Measurements from ENCODE around the gene RINT1.
A peak's percentile ranks its signal among the peaks of the same experiment; 100 is the strongest.
"Not testable (repeated sequence)": the region's sequence is repeated elsewhere in the genome, so short reads cannot be mapped to it uniquely, and the experiment has no call there.

The RINT1 gene

DNA sequence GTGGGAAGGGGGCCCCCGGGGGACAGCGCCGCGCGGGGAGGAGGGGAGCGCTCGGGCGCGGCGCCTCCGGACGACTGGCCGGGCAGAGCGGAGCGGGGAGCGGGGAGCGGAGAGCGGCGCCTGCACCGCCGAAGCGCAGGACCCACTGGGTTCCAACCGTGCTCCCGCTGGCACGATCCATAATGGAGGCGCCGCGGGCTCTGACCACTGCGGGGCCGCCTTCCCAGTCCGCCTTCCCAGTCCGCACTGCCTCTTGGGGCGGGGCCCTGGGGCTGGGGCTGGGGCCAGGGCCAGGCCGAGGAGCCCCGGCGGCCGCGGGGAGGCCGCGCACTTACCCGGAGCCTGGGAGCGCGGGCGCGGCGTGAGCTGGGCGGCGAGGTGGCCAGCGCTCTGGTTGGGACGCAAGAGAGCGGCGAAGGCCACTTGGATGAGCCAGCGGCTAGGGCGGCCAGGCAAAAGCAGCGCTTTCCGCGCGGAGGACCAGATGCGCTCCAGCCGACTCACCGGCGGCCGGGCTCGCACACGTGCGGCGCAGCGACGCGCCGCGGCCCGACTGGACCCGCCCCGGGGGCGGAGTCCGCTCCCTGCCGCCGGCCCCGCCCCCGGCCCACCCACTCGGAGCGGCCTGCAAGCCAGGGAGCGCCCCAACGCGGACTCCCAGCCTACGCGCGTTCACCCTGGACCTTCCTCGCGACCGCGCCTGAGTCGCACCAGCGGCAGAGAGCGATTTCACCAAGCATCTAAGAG is 10.1 kb upstream of the RINT1 start, which contains the start of gene PUS7:
TSS of gene PUS7 (minus strand) at position 555 of the 747 bp plus-strand sequence. CDS start 13,759 bp downstream, outside the sequence.
- Mint-ChIP-seq H3K27ac (peak within 1 kb of the TSS; percentile 85), H3K4me1 (peaks cover 31% of the 10 kb centered on the region), H3K9me3 (no peaks in the 10 kb centered on the region), H3K4me3 (peak within 1 kb of the TSS; percentile 93), H3K27me3 (no peaks in the 10 kb centered on the region), H3K36me3 (no peaks in the 10 kb centered on the region)
- ATAC-seq, result peak; percentile 96

DNA sequence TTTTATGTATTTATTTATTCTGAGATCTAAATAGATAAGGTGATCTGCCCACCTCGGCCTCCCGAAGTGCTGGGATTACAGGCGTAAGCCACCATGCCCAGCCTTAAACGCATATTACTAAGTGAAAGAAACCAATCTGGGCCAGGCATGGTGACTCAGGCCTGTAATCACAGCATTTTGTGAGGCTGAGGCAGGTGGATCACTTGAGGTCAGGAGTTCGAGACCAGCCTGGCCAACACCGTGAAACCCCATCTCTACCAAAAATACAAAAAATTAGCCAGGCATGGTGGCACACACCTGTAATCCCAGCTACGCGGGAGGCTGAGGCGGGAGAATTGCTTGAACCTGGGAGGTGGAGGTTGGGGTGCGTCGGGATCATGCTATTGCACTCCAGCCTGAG is 7.6 kb upstream of the RINT1 start:
- H3K4me1 Mint-ChIP-seq, result peaks cover 28% of the 10 kb centered on the region
- not testable (repeated sequence) for H3K27me3 Mint-ChIP-seq, H3K36me3 Mint-ChIP-seq, H3K27ac Mint-ChIP-seq, ATAC-seq, H3K9me3 Mint-ChIP-seq, H3K4me3 Mint-ChIP-seq

DNA sequence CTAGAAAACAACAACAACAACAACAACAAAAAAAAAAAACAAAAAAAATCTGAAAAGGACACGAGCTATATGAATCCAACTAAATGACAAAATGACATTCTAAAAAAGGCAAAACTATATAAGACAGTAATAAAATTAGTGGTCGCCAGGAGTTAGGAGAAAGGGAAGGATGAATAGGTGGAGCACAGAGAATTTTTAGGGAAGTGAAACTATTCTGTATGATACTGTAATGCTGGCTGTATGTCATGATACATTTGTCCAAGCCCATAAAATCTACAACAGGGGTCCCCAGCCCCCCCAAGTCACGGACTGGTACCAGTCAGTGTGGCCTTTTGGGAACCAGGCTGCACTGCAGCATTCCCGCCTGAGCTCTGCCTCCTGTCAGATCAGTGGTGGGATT is 7.2 kb upstream of the RINT1 start:
- Mint-ChIP-seq H3K27me3 (no peaks in the 10 kb centered on the region), H3K4me1 (peaks cover 24% of the 10 kb centered on the region), H3K27ac (no peak overlapping the region), H3K36me3 (no peaks in the 10 kb centered on the region), H3K9me3 (no peaks in the 10 kb centered on the region), H3K4me3 (peak overlapping the region; percentile 13)
- no peak for ATAC-seq

DNA sequence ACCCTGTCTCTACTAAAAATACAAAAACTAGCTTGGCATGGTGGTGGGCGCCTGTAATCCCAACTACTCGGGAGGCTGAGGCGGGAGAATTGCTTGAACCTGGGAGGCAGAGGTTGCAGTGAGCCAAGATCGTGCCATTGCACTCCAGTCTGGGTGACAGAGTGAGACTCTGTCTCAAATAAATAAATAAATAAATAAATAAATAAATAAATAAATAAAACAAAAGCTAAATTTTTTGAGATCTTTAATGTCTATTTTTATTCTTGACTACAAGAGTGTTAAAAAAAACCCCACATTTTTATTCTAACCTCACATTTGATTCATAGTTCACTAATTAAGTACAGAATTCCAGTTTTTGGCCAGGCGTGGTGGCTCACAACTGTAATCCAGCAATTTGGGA is 4.3 kb upstream of the RINT1 start:
- not testable (repeated sequence) for H3K27ac Mint-ChIP-seq, H3K27me3 Mint-ChIP-seq, H3K4me3 Mint-ChIP-seq

DNA sequence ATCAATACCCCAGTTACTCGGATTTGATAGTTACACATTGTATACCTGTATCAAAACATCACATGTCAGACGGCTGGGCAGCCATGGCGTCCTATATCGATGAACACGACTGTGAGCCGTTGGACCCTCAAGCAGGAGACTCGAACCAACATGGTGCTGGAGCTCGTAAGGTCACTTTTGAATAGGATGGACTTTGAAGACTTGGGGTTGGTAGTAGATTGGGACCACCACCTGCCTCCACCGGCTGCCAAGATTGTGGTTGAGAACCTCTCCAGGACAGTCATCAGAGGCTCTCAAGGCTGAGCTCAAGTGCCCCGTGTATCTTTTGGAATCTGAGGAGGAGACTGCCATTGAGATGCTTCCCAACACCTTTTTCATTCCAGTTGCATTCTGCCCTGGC is 1.9 kb upstream of the RINT1 start:
- Mint-ChIP-seq H3K36me3 (no peaks in the 10 kb centered on the region), H3K4me3 (peak overlapping the region; percentile 18), H3K27me3 (no peaks in the 10 kb centered on the region), H3K27ac (no peak overlapping the region), H3K4me1 (peaks cover 26% of the 10 kb centered on the region), H3K9me3 (no peaks in the 10 kb centered on the region)
- ATAC-seq, result no peak

More for the DNA sequence above, 4.3 kb upstream of the RINT1 start:
- peaks cover 27% of the 10 kb centered on the region for H3K4me1 Mint-ChIP-seq
- not testable (repeated sequence) for ATAC-seq, H3K9me3 Mint-ChIP-seq, H3K36me3 Mint-ChIP-seq

DNA sequence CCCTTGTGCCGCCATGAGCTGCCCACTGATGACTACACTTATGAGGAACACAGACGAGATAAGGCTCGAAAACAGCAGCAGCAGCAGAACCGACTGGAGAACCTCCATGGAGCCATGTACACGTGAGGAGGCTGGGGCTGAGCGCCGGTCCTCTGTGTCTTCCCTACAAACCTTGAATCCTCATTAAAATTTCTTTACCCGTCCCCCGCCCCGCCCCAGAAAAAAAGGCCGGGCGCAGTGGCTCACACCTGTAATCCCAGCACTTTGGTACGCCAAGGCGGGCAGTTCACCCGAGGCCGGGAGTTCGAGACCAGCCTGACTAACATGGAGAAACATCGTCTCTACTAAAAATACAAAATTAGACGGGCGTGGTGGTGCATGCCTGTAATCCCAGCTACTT is 1.5 kb upstream of the RINT1 start:
- peaks cover 25% of the 10 kb centered on the region for H3K4me1 Mint-ChIP-seq
- peak overlapping the region; percentile 18 for H3K4me3 Mint-ChIP-seq
- H3K27me3 Mint-ChIP-seq, result no peaks in the 10 kb centered on the region
- H3K9me3 Mint-ChIP-seq, result no peaks in the 10 kb centered on the region
- ATAC-seq, result no peak
- no peak overlapping the region for H3K27ac Mint-ChIP-seq
- no peaks in the 10 kb centered on the region for H3K36me3 Mint-ChIP-seq

DNA sequence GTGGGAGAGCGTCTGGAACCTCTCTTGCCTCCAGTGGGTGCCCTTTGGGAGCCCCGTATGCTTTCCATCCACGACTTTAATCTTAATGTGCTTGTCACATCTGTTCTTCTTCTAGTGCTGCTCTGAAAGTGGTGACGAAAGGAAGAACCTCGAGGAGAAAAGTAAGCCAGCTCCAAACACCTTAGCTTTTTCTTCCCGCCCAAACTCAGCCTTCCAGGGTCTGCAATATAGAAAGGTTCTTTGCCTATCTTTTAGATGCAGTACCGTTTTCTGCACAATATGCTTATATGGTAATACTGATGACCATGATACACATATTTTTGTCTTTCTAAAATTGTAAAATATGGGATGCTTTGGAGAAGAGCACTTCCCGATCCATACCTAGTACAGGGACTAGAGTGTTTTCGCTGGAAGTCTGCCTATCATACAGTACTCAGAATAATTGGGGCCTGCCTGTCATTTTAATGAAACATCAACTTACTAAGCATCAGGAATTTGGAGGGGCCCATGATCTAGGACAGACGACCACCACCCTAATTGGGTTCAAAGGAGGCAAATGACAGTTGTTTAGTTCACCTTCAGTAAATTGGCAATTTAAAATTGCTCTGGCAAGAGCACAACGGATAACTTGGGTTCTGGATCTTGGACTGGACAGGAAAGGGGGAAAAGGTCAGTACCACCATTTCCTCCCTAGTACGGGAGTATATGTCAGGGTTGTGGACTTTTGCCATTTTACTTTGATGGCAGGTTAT is 884 bp downstream of the RINT1 start:
- no peaks in the 10 kb centered on the region for H3K36me3 Mint-ChIP-seq
- no peaks in the 10 kb centered on the region for H3K27me3 Mint-ChIP-seq
- peaks cover 25% of the 10 kb centered on the region for H3K4me1 Mint-ChIP-seq
- peak overlapping the region; percentile 86 for H3K27ac Mint-ChIP-seq
- H3K9me3 Mint-ChIP-seq, result no peaks in the 10 kb centered on the region
- peak overlapping the region; percentile 89 for H3K4me3 Mint-ChIP-seq
- ATAC-seq, result no peak

DNA sequence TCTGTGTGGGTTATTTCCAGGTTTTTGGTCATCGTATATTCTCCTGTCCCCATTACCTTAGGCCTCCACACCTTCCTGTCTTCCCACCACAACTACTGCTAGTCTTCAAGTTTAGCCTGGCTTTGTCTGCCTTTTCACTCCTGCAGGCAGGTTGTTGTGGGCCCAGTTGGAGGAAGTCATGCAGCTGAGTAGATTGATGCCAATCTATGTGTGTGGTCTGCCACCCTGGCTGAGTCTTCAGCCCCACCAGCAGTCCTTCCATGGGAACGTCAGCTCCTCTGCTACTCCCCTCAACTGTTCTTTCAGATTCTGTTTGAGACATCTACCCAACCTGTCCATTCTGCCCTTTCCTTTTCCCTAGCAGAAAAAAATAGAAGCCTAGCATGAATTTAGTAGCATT is 6.3 kb downstream of the RINT1 start:
- Mint-ChIP-seq H3K4me1 (peaks cover 7% of the 10 kb centered on the region), H3K9me3 (no peaks in the 10 kb centered on the region), H3K27me3 (no peaks in the 10 kb centered on the region), H3K27ac (no peak overlapping the region), H3K4me3 (no peak overlapping the region), H3K36me3 (peaks cover 20% of the 10 kb centered on the region)
- ATAC-seq, result no peak

DNA sequence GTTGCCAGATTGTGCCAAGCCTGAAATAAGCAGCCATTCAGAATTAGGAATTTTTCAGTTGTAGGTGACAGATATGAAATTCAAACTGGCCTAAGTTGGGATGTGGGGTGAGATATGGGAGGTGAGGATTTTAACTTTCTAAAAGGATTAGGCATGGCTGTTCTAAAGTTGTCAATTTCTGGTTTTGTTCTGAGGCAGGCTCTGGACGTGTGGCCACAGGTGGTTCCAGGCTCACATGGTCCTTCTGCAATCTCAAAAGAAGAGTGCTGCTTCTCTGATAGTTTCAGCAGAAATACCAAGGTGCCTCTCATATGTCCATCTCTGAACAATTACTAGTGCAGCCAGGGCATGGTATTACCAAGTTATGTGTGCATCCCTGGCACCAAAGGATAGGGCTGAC is 27.9 kb downstream of the RINT1 start:
- Mint-ChIP-seq H3K27me3 (no peaks in the 10 kb centered on the region), H3K27ac (no peak overlapping the region), H3K4me3 (no peak overlapping the region), H3K36me3 (peaks cover 33% of the 10 kb centered on the region), H3K9me3 (no peaks in the 10 kb centered on the region), H3K4me1 (no peaks in the 10 kb centered on the region)
- no peak for ATAC-seq

DNA sequence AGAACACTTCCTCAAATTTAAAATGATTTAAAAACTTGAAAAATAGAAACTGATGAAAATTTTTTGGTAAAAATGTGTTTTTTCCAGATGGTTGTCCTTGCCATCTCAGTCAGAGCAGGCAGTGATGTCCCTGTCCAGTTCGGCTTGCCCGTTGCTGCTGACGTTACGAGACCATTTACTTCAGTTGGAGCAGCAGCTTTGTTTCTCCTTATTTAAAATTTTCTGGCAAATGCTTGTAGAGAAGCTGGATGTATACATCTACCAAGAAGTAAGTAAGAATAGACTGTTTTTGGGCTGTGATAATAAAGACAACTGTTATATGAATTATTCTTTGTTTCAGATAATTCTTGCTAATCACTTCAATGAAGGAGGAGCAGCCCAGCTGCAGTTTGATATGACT is 33.2 kb downstream of the RINT1 start:
- no peaks in the 10 kb centered on the region for H3K27me3 Mint-ChIP-seq
- H3K36me3 Mint-ChIP-seq, result peaks cover 42% of the 10 kb centered on the region
- H3K4me1 Mint-ChIP-seq, result no peaks in the 10 kb centered on the region
- no peak overlapping the region for H3K4me3 Mint-ChIP-seq
- no peak overlapping the region for H3K27ac Mint-ChIP-seq
- ATAC-seq, result no peak
- H3K9me3 Mint-ChIP-seq, result no peaks in the 10 kb centered on the region

DNA sequence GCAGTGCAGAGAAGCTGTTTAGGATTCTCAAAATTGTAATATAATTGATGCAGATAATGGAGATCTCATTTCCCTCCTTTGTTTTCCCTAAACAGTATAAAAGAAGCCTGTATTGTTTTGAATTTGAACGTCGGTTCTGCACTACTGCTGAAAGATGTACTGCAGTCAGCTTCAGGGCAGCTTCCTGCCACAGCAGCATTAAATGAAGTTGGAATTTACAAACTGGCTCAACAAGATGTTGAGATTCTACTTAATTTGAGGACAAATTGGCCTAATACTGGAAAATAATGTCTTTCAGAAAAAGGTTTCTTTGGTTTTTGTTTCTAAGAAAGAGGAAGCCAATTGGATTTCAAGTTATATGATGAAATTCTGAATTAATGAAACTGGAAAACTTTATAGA is 35.0 kb downstream of the RINT1 start:
- H3K27me3 Mint-ChIP-seq, result no peaks in the 10 kb centered on the region
- H3K9me3 Mint-ChIP-seq, result no peaks in the 10 kb centered on the region
- no peak overlapping the region for H3K27ac Mint-ChIP-seq
- peaks cover 41% of the 10 kb centered on the region for H3K36me3 Mint-ChIP-seq
- no peaks in the 10 kb centered on the region for H3K4me1 Mint-ChIP-seq
- ATAC-seq, result no peak
- no peak overlapping the region for H3K4me3 Mint-ChIP-seq

DNA sequence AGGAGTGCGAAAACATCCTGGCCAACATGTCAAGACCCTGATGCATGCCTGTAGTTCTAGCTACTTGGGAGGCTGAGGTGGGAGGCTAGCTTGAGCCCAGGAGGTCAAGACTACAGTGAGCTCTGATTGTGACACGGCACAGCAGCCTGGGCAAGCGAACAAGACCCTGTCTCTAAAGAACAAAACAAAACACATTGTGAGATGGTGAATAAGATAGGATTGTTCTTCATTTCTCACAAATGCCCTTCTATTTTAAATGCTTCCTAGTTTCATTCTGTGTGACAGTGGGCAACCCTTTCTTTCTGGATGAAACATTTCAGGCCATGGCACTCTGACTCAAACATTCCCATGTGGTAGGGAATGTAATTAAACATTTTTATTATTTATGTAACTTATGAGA is 35.8 kb downstream of the RINT1 start:
- Mint-ChIP-seq H3K27ac (no peak overlapping the region), H3K9me3 (no peaks in the 10 kb centered on the region), H3K4me3 (no peak overlapping the region), H3K4me1 (no peaks in the 10 kb centered on the region), H3K36me3 (peaks cover 38% of the 10 kb centered on the region), H3K27me3 (no peaks in the 10 kb centered on the region)
- ATAC-seq, result no peak

DNA sequence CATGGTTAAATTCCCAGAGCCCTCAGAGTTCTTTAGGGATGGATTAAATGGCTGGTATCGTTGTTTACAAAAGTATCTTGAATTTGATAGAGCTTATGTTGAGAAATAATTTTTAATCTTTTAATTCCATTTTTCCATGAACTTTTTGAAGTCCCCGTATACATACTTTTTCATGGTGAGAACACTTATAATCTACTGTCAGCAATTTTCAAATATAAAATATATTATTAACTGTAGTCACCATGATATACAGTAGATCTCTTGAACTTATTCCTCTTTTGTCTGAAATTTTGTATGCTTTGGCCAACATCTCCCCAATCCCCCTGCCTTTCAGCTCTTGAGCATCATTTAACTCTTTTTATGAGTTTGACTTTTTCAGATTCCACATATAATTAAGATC is 39.9 kb downstream of the RINT1 start:
- ATAC-seq, result no peak
- H3K4me3 Mint-ChIP-seq, result no peak overlapping the region
- H3K36me3 Mint-ChIP-seq, result peaks cover 22% of the 10 kb centered on the region
- no peaks in the 10 kb centered on the region for H3K27me3 Mint-ChIP-seq
- no peaks in the 10 kb centered on the region for H3K4me1 Mint-ChIP-seq
- H3K9me3 Mint-ChIP-seq, result no peaks in the 10 kb centered on the region
- no peak overlapping the region for H3K27ac Mint-ChIP-seq

DNA sequence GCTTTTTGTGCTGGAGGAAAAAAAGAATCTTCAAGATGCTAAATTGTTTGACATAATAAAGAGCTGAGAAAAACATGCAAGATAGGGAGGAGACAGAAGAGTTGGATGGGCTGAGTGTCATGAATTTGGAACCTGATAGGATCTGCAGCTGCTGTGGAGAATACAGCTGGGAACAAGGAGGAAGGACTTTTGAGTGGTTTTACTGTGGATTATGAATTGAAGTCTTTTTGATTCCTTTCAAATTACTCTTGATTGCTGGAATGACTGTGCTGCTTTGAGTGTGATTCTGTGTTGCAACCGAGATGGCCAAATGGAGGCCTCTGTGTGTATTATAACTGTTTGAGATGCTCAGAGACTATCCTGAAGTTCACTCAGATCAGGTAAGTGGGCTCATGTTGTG is 45.2 kb downstream of the RINT1 start:
- peaks cover 1% of the 10 kb centered on the region for H3K36me3 Mint-ChIP-seq
- H3K27ac Mint-ChIP-seq, result no peak overlapping the region
- no peak for ATAC-seq
- no peaks in the 10 kb centered on the region for H3K27me3 Mint-ChIP-seq
- no peak overlapping the region for H3K4me3 Mint-ChIP-seq
- no peaks in the 10 kb centered on the region for H3K9me3 Mint-ChIP-seq
- peaks cover 10% of the 10 kb centered on the region for H3K4me1 Mint-ChIP-seq

DNA sequence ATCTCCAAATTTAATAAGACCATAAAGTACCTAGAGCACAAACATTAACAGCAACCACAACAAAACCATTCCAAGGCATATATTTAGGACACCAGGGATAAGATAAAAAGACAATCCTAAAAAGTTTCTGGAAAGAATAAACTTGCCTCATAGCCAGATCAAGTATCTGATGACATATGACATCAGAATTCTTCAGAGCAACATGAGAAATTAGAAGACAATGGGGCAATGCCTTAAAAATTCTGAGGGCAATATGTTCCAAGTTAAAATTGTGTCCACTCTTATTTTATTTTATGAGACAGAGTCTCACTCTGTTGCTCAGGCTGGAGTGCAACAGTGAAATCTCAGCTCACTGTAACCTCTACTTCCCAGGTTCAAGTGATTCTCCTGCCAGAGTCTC is 46.5 kb downstream of the RINT1 start:
- no peak for ATAC-seq
- Mint-ChIP-seq H3K4me3 (no peak overlapping the region), H3K36me3 (no peaks in the 10 kb centered on the region), H3K27ac (no peak overlapping the region), H3K27me3 (no peaks in the 10 kb centered on the region), H3K9me3 (no peaks in the 10 kb centered on the region), H3K4me1 (peaks cover 10% of the 10 kb centered on the region)

All from stimulated activated memory B cell treated with anti-CD40 and anti-IgM and Interleukin-4, amounts not matched to agents 10 μg/mL and 1 μg/mL and 100 μg/mL, for 72 hours (primary cell).